SIG-M5 treated with dmso at 0.1 percent for 504 hours (cell line): ENCODE measurements around the gene LIPK.
A peak's percentile ranks its signal among the peaks of the same experiment; 100 is the strongest.
"Not testable (repeated sequence)": the region's sequence is repeated elsewhere in the genome, so short reads cannot be mapped to it uniquely, and the experiment has no call there.

Source experiments
- DNase-seq: peaks from one replicate; lab custom pipeline; 2025; ENCODE audit not compliant: unreplicated experiment; lab: John Stamatoyannopoulos, UW

The LIPK gene

GRCh38 chr10:88705958-88706357 is at the start of gene LIPK:
LIPK (plus strand) TSS chr10:88706249; CDS start chr10:88724544, 18,295 bp downstream.
- DNase-seq: no peak

GRCh38 chr10:88657901-88658300 is 48.1 kb upstream of the LIPK start:
- no peak for DNase-seq

GRCh38 chr10:88659725-88660597 is 46.1 kb upstream of the LIPK start:
- no peak for DNase-seq

DNA sequence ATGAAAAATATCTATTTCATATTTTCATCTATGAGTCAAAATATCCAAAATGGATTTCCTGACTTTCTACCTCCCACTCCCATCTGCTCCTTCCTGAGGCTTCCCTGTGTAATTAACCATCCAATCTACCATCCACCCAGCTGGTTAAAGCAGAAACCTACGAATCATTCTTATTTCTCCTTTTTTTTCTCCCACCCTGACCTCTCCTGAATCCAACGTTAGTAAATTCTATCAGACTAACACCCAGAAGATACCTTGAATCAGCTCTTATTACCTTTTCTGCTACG is 45.5 kb upstream of the LIPK start:
- no peak for DNase-seq

DNA sequence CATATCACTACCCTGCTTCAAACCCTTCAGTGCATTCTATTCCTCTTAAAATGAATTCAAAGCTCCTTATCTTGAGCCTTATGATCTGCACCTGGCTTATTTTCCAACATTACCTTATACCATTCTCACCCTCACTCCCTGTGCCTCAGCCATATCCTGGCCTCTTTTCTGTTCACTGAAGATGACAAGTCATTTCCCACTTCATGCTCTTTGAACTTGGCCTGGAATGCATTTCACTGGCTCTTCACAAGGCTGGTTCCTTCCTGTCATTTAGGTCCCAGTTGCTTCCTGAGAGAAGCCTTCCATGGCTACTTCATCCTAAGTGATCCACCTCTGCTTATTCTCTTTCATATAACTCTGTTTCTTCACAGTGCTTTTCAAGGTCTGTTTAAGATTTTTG is 45.0 kb upstream of the LIPK start:
- no peak for DNase-seq

DNA sequence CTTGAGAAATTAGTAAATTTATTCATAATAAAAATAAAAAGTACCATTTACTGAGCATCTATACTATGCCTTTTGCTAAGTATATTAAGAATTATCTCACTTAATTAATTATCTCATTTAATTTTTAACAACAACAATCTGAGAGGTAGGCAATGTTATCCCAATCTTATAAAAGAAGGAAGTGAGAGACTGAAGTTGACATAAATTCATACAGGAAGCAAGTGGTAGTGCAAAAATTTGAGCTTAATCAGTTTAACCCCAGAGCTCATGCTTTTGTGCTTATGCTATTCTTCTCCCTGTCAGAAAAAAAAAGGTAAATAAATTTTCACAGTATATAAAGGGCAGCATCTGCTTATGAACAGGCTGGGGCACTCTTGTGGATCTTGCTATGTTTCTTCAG is 44.5 kb upstream of the LIPK start:
- no peak for DNase-seq

GRCh38 chr10:88663153-88663552 is 42.9 kb upstream of the LIPK start:
- not testable (repeated sequence) for DNase-seq

- no peak for DNase-seq
These were observed 41.9 kb upstream of the LIPK start, which contains the start of gene LIPF for GRCh38 chr10:88664142-88664541. LIPF (plus strand) TSS chr10:88664442; CDS start chr10:88667298, 2,856 bp downstream.

DNA sequence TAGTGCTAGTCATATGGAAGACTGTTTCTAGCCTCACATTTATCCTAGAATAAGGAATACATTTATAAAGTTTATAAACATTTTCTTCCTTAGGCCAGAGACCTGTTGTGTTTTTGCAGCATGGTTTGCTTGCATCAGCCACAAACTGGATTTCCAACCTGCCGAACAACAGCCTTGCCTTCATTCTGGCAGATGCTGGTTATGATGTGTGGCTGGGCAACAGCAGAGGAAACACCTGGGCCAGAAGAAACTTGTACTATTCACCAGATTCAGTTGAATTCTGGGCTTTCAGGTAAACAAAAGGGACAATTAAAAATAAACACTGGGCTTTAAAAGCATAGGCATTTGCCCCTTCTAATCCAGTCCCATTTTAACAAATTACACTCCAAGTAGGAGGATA is 37.6 kb upstream of the LIPK start:
- DNase-seq: no peak

- no peak for DNase-seq
These were observed 35.6 kb upstream of the LIPK start for GRCh38 chr10:88670497-88670896.

DNA sequence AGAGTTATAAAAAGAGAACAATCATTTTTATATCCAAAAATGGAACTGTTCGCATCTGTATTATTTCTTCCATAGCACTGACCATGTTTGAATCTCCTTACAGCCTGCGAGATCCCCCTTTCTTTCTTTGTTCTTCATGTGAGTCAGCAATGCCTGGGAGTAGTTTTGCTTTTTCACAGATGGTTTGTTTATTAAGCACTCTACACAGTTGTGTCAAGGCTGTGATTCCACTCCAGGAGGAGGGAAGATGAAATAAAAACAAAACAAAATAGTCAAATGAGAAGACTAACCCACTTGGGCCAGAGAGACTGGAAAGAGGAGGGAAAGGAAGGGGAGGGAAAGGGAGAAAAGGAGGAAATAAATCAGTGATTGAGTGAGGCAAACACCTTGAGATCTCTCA is 34.0 kb upstream of the LIPK start:
- DNase-seq: no peak

DNA sequence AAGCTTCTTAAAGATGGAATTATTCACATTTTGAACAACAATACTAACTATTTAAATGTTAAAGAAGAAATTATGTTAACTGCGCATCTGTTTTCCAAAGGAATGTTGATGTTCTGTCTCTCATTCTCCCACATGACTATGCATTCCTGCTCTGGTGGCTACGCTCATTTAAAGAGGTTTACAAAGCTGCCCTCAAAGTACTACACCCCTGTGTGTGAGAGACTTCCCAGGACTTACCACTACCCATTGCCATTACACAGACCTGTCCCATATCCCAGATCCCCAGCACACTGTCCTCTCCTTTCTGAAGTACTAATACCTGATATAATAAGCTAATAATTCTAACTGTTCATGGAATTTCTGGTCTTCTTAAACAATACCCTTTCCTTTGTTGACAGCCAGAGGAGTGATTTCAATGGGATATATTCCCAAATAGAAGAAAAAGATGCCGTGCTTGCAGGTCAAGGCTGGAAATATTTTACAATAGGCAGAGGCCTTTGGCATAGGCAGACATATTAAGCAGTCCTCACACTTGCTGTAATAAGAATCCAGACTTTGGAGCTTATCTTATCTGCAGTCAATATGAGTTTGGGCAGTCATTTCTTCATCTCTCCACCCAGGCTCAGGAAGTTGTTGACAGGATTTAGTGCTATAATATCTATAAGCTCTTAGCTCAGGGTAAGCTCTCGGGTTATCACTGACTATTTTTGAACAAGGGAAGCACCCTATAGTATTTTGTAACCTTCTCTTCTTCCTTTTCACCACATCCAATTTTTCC is 29.6 kb upstream of the LIPK start:
- no peak for DNase-seq

DNA sequence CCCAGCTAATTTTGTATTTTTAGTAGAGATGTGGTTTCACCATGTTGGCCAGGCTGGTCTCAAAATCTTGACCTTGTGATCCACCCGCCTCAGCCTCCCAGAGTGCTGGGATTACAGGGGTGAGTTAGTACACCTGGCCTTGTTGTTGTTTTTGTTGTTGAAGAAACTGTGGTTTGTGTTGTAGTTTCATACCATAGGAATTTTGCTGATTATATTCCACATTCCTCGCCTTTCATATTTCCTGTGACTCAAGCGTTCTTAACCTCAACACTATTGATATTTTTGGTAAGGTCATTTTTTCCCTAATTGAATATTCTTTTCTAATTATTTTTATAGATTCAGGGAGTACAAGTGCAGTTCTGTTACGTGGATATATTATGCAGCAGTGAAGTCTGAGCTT is 25.1 kb upstream of the LIPK start:
- no peak for DNase-seq

DNA sequence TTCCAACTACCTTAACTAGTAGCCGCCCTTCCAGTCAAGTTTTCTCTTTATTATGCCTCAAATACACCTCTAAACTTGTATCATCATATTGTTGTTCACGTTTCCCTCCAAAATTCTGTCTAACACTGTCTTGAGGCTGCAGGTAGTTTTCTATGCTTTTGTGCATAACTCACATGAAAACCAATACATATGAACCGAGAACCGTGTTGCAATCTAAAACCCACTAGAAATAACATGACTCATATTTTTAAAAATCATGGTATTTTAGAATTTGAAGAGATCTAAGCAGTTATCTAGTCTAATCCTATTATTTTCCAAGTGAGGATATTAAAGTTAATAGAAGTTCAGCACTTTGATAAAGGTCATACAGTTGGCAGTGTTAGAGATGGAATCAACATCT is 23.6 kb upstream of the LIPK start:
- no peak for DNase-seq

DNA sequence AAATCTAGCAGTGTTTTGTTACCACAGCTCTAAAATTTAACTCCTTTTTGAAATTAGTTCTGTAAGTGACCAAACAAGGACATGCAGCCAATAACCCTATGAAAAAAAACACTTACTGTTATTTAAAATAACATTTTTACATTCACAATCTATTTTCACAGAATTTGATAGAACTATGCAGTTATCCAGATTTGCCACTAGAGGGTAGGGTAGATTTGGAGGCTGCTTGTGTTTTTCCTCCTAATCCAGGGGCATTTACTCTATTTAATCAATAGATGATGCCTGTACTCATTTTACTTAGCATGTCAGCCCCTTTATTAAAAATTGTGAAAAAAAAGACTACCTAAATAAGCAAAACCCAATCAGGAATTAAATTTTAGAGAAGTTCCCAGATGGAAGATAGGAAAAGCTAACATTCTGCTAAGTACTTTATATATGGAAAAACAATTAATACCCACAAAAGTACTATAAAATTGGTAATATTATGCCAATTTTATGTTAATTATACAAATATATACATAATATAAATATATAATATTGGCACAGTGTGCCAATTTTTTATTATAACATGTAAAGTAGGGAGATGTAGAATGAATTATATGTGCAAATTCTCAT is 18.1 kb upstream of the LIPK start:
- peak; percentile 35 for DNase-seq

- DNase-seq: no peak
These were observed 16.7 kb upstream of the LIPK start for GRCh38 chr10:88689366-88689765.

GRCh38 chr10:88693392-88694020 is 12.5 kb upstream of the LIPK start:
- DNase-seq: no peak

GRCh38 chr10:88702848-88703597 is 3.0 kb upstream of the LIPK start:
- no peak for DNase-seq

DNA sequence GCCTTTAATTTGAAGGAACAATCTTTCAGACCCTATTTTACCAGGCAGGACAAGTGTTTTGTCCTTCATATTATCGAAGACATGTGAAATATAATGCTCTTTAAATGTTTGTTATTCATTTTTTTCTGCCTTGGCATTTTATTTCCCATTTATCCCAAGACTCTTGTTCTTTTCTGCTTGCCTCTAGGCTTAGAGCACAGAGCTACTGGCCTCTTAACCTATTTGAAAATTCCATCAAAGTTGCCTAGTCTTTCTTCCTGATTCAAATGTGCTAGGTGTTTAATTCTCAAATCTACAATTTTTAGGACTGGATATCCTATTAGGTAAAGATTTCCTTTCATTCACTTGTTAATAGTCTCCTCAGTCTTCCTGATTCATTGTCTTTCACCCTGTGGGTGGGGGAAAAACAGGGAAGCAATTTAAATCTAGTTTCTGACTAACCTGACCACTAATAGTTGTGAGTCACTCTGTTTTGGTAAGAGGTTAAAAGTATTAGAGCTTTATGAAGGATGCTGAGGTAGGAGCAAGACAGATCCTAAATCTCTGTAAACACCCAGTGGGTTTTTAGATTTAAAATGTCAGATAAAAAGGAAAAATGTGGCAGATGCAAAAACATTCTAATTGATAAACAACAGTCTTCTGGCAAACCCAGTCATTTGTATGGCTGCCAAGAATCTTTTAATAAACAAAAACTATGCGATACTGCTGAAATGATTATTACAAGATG is 1.5 kb downstream of the LIPK start:
- DNase-seq: no peak

GRCh38 chr10:88709361-88709760 is 3.3 kb downstream of the LIPK start:
- not testable (repeated sequence) for DNase-seq
